ENCODE data around the gene ZNF318.

The ZNF318 gene

DNA sequence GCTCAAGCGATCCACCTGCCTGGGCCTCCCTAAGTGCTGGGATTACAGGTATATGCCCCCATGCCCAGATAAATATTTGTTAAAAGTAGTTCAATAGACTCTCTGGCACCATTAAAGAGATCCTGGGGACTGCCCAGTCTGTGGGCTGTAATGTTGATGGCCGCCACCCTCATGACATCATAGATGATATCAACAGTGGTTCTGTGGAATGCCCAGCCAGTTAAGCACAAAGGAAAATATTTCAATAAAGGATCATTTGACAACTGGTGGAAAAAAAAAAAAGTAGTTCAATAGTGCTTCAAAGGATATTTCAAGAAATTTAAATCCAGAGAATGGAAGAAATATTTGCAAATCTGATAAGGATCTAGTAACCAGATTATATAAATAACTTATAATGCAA is 59.3 kb downstream of the ZNF318 start:
- no peak overlapping the region for H3K4me2 ChIP-seq (ENCODE audit: insufficient read depth, low read length, poor library complexity, severe bottlenecking)
- H3K4me1 ChIP-seq (ENCODE audit: control insufficient read depth in 2 of 2, insufficient read depth in 1 of 2, low read depth in 1 of 2, low read length in 2 of 2) = peaks cover 0 to 17% of the 10 kb centered on the region in 2 donors
- H3K4me3 ChIP-seq (ENCODE audit: low read length in 2 of 2) = no peak overlapping the region
- no peaks in the 10 kb centered on the region for H3K36me3 ChIP-seq (replicated peaks in 1 of 2; ENCODE audit: control insufficient read depth in 2 of 2, insufficient read depth in 2 of 2, low read length in 2 of 2)
- no peak overlapping the region for H3K9ac ChIP-seq (ENCODE audit: low read depth, low read length, poor library complexity)
- H3K18ac ChIP-seq (ENCODE audit: low read length) = no peak overlapping the region
- H2BK5ac ChIP-seq (ENCODE audit: low read length) = no peak overlapping the region
- DNase-seq (ENCODE audit: low spot score) = no peak
- H3K79me1 ChIP-seq (ENCODE audit: low read depth, low read length) = peaks cover 2% of the 10 kb centered on the region
- no peak overlapping the region for H2BK120ac ChIP-seq (ENCODE audit: low read depth, low read length)
- no peak overlapping the region for H3K4ac ChIP-seq (ENCODE audit: low read length)
- H4K8ac ChIP-seq (ENCODE audit: low read depth, low read length) = no peak overlapping the region
- H2BK15ac ChIP-seq (ENCODE audit: low read length) = no peak overlapping the region
- H2AK5ac ChIP-seq (ENCODE audit: low read depth, low read length) = no peak overlapping the region
- WGBS, 2 donors (ENCODE audit: extremely low coverage in 2 of 2, insufficient read length in 2 of 2, insufficient replicate concordance in 1 of 2) = no CpG with 5 or more reads among the region's 2 CpGs
- no peak overlapping the region for H2AFZ ChIP-seq (ENCODE audit: low read length)
- no peak overlapping the region for H3K23ac ChIP-seq (ENCODE audit: low read depth, low read length, poor library complexity)
- peaks cover 0 to 43% (median 4%) of the 10 kb centered on the region in 3 experiments for H3K27me3 ChIP-seq (ENCODE audit: control insufficient read depth in 3 of 3, insufficient read depth in 3 of 3, low read depth in 1 of 3, low read length in 3 of 3)
- H4K91ac ChIP-seq (ENCODE audit: low read depth, low read length, poor library complexity) = no peak overlapping the region
- no peaks in the 10 kb centered on the region for H3K9me3 ChIP-seq (replicated peaks in 1 of 2; ENCODE audit: control insufficient read depth in 2 of 2, insufficient read depth in 1 of 2, low read depth in 1 of 2, low read length in 2 of 2)
- no peak overlapping the region for H3K14ac ChIP-seq (ENCODE audit: low read length)
- H2BK12ac ChIP-seq (ENCODE audit: low read length) = no peak overlapping the region
- H3K27ac ChIP-seq (replicated peaks; ENCODE audit: low read length) = no peak overlapping the region

DNA sequence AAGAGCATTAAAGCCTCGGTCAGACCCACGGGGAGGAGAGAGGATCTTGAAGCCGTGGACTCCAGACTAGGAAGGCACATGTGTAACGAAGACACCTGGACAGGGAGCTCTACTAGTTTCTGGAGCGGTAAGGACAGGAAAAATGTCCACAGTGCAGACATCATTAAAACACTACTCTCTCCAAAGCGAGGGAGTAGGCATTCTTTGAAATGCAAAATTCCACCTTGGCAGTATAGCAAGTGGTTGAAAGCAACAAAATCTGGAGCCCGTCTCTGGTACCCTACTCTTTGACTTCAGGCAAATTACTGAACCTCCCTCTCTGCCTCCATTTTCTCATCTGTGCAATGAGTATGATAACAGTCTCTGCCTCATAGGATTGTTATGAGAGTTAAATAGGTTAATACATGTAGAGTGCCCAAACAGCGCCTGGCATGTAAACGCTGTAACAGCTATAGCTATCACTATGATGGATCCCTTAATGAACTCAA is 60.4 kb downstream of the ZNF318 start:
- H4K8ac ChIP-seq (ENCODE audit: low read depth, low read length) = no peak overlapping the region

DNA sequence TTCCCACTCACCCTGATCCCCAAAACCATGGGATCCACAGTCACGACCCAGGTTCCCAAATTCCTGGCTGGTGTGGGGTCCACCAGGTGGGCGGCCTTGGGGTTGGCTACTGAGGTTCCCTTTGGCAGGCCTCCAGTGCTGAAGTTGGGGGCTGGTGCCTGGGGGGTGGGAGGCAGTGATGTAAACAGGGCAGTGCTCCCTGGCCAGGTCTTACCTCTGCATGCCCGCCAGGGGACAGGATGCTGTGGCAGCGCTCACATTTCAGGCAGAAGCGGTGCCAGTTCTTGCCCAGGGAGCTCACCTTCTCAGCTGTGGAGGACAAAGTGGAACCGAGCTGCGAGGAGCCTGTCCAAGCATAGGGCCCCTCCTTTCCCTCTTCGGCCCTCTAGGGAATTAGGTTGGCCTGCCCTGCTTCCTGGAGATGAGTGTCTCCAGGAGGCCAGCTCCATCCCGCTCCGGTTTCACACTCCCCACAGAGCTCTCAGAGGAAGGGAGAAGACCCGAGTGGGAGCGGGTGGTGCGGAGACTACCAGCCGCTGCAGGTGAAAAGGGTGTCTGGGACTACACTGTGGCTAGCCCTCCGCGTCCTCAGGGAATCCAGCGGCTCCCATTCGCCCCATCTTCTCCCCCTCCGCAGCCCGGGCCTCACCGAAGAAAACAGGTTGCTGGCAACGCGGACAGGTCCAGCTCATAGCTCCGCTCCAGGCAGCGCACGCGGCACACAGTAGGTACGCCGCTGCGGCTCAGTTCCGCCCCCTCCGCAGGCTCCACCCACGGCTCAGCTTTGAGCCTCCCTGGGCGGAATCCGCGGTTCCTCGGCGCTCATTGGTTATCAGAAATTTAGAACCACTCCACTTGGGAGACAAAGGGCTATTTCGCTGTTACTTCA is 61.1 kb downstream of the ZNF318 start, which contains the start of gene CRIP3:
Gene CRIP3, minus strand, starts transcription at position 726 of the 889 bp plus-strand sequence. Its CDS starts 34 bp downstream, at position 692.
- peak within 1 kb of the TSS; percentile 79 for H3K4me2 ChIP-seq (ENCODE audit: insufficient read depth, low read length, poor library complexity, severe bottlenecking)
- H3K14ac ChIP-seq (ENCODE audit: low read length) = peak within 1 kb of the TSS; percentile 79
- peak within 1 kb of the TSS; percentile 96 for H3K18ac ChIP-seq (ENCODE audit: low read length)
- peak within 1 kb of the TSS; percentile 90 for H4K8ac ChIP-seq (ENCODE audit: low read depth, low read length)
- peak within 1 kb of the TSS; percentile 87 for H3K23ac ChIP-seq (ENCODE audit: low read depth, low read length, poor library complexity)
- H3K79me1 ChIP-seq (ENCODE audit: low read depth, low read length) = peaks cover 2% of the 10 kb centered on the region
- H3K27me3 ChIP-seq (ENCODE audit: control insufficient read depth in 3 of 3, insufficient read depth in 3 of 3, low read depth in 1 of 3, low read length in 3 of 3) = peaks cover 0 to 55% (median 4%) of the 10 kb centered on the region in 3 experiments
- no peaks in the 10 kb centered on the region for H3K9me3 ChIP-seq (replicated peaks in 1 of 2; ENCODE audit: control insufficient read depth in 2 of 2, insufficient read depth in 1 of 2, low read depth in 1 of 2, low read length in 2 of 2)
- H3K4ac ChIP-seq (ENCODE audit: low read length) = peak within 1 kb of the TSS; percentile 84
- H3K27ac ChIP-seq (replicated peaks; ENCODE audit: low read length) = no peak within 1 kb of the TSS
- H2BK120ac ChIP-seq (ENCODE audit: low read depth, low read length) = peak within 1 kb of the TSS; percentile 90
- peak within 1 kb of the TSS; percentile 44 for H2BK5ac ChIP-seq (ENCODE audit: low read length)
- DNase-seq (ENCODE audit: low spot score) = peak; percentile 48
- peak within 1 kb of the TSS; percentile 88 for H3K9ac ChIP-seq (ENCODE audit: low read depth, low read length, poor library complexity)
- peak within 1 kb of the TSS; percentile 15 to 82 for H3K4me3 ChIP-seq (ENCODE audit: low read length in 2 of 2)
- peaks cover 0 to 16% of the 10 kb centered on the region in 2 donors for H3K4me1 ChIP-seq (ENCODE audit: control insufficient read depth in 2 of 2, insufficient read depth in 1 of 2, low read depth in 1 of 2, low read length in 2 of 2)
- H2BK15ac ChIP-seq (ENCODE audit: low read length) = peak within 1 kb of the TSS; percentile 99
- H2AFZ ChIP-seq (ENCODE audit: low read length) = peak within 1 kb of the TSS; percentile 86
- H2BK12ac ChIP-seq (ENCODE audit: low read length) = peak within 1 kb of the TSS; percentile 42
- peak within 1 kb of the TSS; percentile 93 for H2AK5ac ChIP-seq (ENCODE audit: low read depth, low read length)
- H3K36me3 ChIP-seq (replicated peaks in 1 of 2; ENCODE audit: control insufficient read depth in 2 of 2, insufficient read depth in 2 of 2, low read length in 2 of 2) = no peaks in the 10 kb centered on the region
- no CpG with 5 or more reads among the region's 39 CpGs for WGBS, 2 donors (ENCODE audit: extremely low coverage in 2 of 2, insufficient read length in 2 of 2, insufficient replicate concordance in 1 of 2)
- peak within 1 kb of the TSS; percentile 26 for H4K91ac ChIP-seq (ENCODE audit: low read depth, low read length, poor library complexity)

More for the DNA sequence above, 60.4 kb downstream of the ZNF318 start:
- Histone ChIP-seq H3K4me1 (ENCODE audit: control insufficient read depth in 2 of 2, insufficient read depth in 1 of 2, low read depth in 1 of 2, low read length in 2 of 2) (peaks cover 0 to 17% of the 10 kb centered on the region in 2 donors), H3K27me3 (ENCODE audit: control insufficient read depth in 3 of 3, insufficient read depth in 3 of 3, low read depth in 1 of 3, low read length in 3 of 3) (peaks cover 0 to 50% (median 4%) of the 10 kb centered on the region in 3 experiments), H3K14ac (ENCODE audit: low read length) (no peak overlapping the region), H4K91ac (ENCODE audit: low read depth, low read length, poor library complexity) (peak overlapping the region; percentile 26), H2AFZ (ENCODE audit: low read length) (peak overlapping the region; percentile 86), H3K23ac (ENCODE audit: low read depth, low read length, poor library complexity) (peak overlapping the region; percentile 87), H3K79me1 (ENCODE audit: low read depth, low read length) (peaks cover 2% of the 10 kb centered on the region), H3K4me2 (ENCODE audit: insufficient read depth, low read length, poor library complexity, severe bottlenecking) (peak overlapping the region; percentile 79), H2AK5ac (ENCODE audit: low read depth, low read length) (peak overlapping the region; percentile 6), H2BK5ac (ENCODE audit: low read length) (no peak overlapping the region), H3K4ac (ENCODE audit: low read length) (peak overlapping the region; percentile 84), H2BK15ac (ENCODE audit: low read length) (no peak overlapping the region), H2BK12ac (ENCODE audit: low read length) (no peak overlapping the region), H3K9ac (ENCODE audit: low read depth, low read length, poor library complexity) (peak overlapping the region; percentile 73), H2BK120ac (ENCODE audit: low read depth, low read length) (no peak overlapping the region), H3K18ac (ENCODE audit: low read length) (peak overlapping the region; percentile 86), H3K36me3 (replicated peaks in 1 of 2; ENCODE audit: control insufficient read depth in 2 of 2, insufficient read depth in 2 of 2, low read length in 2 of 2) (no peaks in the 10 kb centered on the region), H3K27ac (replicated peaks; ENCODE audit: low read length) (no peak overlapping the region), H3K9me3 (replicated peaks in 1 of 2; ENCODE audit: control insufficient read depth in 2 of 2, insufficient read depth in 1 of 2, low read depth in 1 of 2, low read length in 2 of 2) (no peaks in the 10 kb centered on the region), H3K4me3 (ENCODE audit: low read length in 2 of 2) (peak overlapping the region in 1 of 2 donors; percentile 82)
- DNase-seq (ENCODE audit: low spot score) = no peak
- WGBS, 2 donors (ENCODE audit: extremely low coverage in 2 of 2, insufficient read length in 2 of 2, insufficient replicate concordance in 1 of 2) = no CpG with 5 or more reads among the region's 9 CpGs

Measured in neuronal stem cell (in vitro differentiated cells).